Activated naive CD8-positive, alpha-beta T cell treated with anti-CD3 and anti-CD28 coated beads for 36 hours (primary cell): ENCODE data around the gene LOXL3. TPM values are rescaled to one million over a fixed set of nuclear protein-coding genes. Genes with fewer than 3 reads are reported as not detected.

Source experiments
- DNase-seq: peaks from one replicate; pipeline ENCODE4 v3.0.0; 2021
- H3K27ac Mint-ChIP-seq: one replicate; pipeline ENCODE4 v1.8.0; 2022; ENCODE audit warnings: mild to moderate bottlenecking, moderate library complexity, mixed read lengths
- H3K27me3 Mint-ChIP-seq: one replicate; pipeline ENCODE4 v1.8.0; 2022; ENCODE audit warnings: mild to moderate bottlenecking, mixed read lengths
- H3K36me3 Mint-ChIP-seq: one replicate; pipeline ENCODE4 v1.8.0; 2021; ENCODE audit warnings: mild to moderate bottlenecking, mixed read lengths
- H3K4me1 Mint-ChIP-seq: one replicate; pipeline ENCODE4 v1.8.0; 2021; ENCODE audit warnings: mixed read lengths
- H3K4me3 Mint-ChIP-seq: one replicate; pipeline ENCODE4 v1.8.0; 2022; ENCODE audit warnings: mild to moderate bottlenecking, moderate library complexity, mixed read lengths
- H3K9me3 Mint-ChIP-seq: one replicate; pipeline ENCODE4 v1.8.0; 2022; ENCODE audit warnings: mixed read lengths
- total RNA-seq, 2 experiments: library from RNA; stranded (reverse); gene quantifications; one replicate each; pipeline ENCODE4 v1.2.3, GENCODE V29; 2021

LOXL3 gene
- total RNA-seq, 2 experiments from 2014 or later = 1.9 to 2.7 TPM

GRCh38 chr2:74560591-74560990, 6.8 kb upstream of the LOXL3 start:
- peaks cover 35% of the 10 kb centered on the region for H3K27me3 Mint-ChIP-seq

DNA sequence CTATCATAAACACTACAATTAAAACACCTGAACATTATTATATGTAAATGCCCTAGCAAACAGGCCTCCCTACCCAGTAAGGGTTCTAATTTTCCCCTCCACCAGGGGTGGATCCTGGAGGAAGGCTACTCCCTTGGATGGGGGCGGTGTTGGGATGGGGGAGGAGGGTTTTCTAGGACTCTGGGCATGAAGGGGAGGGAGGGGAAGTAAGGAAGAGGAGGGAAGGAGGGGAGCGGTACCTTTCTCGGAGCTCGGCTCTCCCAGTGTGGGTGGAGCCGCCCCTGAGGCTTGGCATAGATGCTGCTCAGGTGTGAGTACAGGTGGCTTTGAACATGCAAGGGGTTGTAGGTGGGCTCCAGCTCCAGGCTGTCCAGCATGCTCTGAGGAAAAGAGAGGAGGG, 6.2 kb upstream of the LOXL3 start:
- Mint-ChIP-seq H3K9me3 (no peaks in the 10 kb centered on the region), H3K27ac (no peak overlapping the region), H3K27me3 (peaks cover 35% of the 10 kb centered on the region), H3K4me1 (peaks cover 15% of the 10 kb centered on the region), H3K4me3 (no peak overlapping the region), H3K36me3 (peaks cover 4% of the 10 kb centered on the region)
- no peak for DNase-seq

More at GRCh38 chr2:74560591-74560990, 6.8 kb upstream of the LOXL3 start:
- Mint-ChIP-seq H3K9me3 (no peaks in the 10 kb centered on the region), H3K36me3 (peaks cover 4% of the 10 kb centered on the region), H3K27ac (no peak overlapping the region), H3K4me3 (no peak overlapping the region), H3K4me1 (peaks cover 15% of the 10 kb centered on the region)
- DNase-seq = no peak

DNA sequence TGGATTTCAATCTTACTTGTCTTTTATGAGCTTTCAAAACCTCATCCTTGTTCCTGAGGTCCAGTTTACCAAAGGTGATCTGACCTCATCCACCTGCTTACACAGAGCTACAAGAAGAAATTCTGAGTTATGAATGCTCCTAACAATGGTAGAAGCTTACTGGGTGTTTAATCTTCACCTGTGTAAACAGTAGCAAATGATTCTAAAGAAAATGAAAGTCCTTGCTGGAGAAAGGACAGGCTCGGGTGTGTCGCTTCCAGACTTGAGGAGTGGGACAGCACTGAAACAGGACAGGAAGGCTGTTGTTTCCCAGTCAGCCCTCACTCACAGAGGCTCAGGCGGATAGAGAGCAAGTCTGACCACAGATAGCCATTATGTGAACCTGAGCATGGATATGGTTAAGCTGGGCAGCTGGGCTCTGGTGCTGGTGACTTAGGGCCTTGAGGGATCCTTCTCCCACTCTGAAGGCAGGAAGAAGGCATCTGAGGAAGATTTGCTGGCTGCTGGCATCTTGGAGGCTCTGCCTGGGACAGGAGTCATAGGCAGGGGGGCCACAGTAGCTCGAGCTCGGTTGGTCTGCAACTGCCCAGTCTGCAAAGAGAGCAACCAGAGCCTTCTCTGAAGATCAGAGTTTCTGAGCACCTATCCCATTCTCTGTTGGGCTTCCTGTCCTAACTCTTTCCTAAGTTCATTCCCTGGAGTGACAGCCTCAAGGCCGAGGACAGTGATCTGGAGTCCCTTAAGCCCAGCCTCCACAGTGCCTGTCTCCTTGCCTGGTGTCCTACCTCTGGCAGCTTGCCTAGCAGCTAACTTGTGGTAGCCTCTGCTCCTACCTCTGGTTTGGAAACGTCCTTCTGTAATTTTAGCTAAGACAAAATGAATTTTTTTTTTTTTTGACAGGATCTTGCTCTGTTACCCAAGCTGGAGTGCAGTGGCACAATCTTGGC, 4.8 kb upstream of the LOXL3 start:
- no peak for DNase-seq
- Mint-ChIP-seq H3K4me3 (no peak overlapping the region), H3K36me3 (peaks cover 4% of the 10 kb centered on the region), H3K27ac (no peak overlapping the region), H3K9me3 (no peaks in the 10 kb centered on the region), H3K4me1 (peaks cover 13% of the 10 kb centered on the region), H3K27me3 (peaks cover 35% of the 10 kb centered on the region)

DNA sequence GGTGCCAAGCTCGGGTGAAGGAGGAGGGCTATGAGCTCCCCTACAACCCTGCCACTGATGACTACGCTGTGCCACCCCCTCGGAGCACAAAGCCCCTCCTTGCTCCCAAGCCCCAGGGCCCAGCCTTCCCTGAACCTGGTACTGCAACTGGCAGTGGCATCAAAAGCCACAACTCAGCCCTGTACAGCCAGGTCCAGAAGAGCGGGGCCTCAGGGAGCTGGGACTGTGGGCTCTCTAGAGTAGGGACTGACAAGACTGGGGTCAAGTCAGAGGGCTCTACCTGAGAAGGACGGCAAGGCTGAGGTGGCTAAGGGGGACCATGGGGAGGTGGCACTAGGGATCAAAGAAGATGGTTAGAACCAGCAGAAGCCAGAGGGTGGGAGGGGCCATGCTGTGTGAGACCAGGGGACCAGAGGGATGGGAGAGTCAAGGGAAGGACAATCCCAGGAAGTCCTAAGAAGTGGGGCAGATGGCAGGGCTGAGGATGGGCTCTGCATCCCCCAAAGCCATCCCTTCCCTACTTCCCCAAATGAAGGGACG, 3.2 kb upstream of the LOXL3 start:
- H3K9me3 Mint-ChIP-seq = no peaks in the 10 kb centered on the region
- DNase-seq = no peak
- H3K27me3 Mint-ChIP-seq = peaks cover 27% of the 10 kb centered on the region
- no peak overlapping the region for H3K27ac Mint-ChIP-seq
- H3K4me1 Mint-ChIP-seq = peaks cover 10% of the 10 kb centered on the region
- no peak overlapping the region for H3K4me3 Mint-ChIP-seq
- peaks cover 4% of the 10 kb centered on the region for H3K36me3 Mint-ChIP-seq

- peaks cover 10% of the 10 kb centered on the region for H3K4me1 Mint-ChIP-seq
- peaks cover 25% of the 10 kb centered on the region for H3K27me3 Mint-ChIP-seq
- H3K36me3 Mint-ChIP-seq = peaks cover 4% of the 10 kb centered on the region
These were observed 2.4 kb upstream of the LOXL3 start for GRCh38 chr2:74556159-74556558.

GRCh38 chr2:74555610-74556103, 1.9 kb upstream of the LOXL3 start:
- no peak for DNase-seq
- Mint-ChIP-seq H3K4me1 (peaks cover 10% of the 10 kb centered on the region), H3K36me3 (peaks cover 4% of the 10 kb centered on the region), H3K4me3 (peak overlapping the region; percentile 94), H3K9me3 (no peaks in the 10 kb centered on the region), H3K27me3 (peaks cover 26% of the 10 kb centered on the region), H3K27ac (peak overlapping the region; percentile 87)

More at GRCh38 chr2:74556159-74556558, 2.4 kb upstream of the LOXL3 start:
- Mint-ChIP-seq H3K27ac (no peak overlapping the region), H3K9me3 (no peaks in the 10 kb centered on the region), H3K4me3 (peak overlapping the region; percentile 27)
- DNase-seq = no peak

DNA sequence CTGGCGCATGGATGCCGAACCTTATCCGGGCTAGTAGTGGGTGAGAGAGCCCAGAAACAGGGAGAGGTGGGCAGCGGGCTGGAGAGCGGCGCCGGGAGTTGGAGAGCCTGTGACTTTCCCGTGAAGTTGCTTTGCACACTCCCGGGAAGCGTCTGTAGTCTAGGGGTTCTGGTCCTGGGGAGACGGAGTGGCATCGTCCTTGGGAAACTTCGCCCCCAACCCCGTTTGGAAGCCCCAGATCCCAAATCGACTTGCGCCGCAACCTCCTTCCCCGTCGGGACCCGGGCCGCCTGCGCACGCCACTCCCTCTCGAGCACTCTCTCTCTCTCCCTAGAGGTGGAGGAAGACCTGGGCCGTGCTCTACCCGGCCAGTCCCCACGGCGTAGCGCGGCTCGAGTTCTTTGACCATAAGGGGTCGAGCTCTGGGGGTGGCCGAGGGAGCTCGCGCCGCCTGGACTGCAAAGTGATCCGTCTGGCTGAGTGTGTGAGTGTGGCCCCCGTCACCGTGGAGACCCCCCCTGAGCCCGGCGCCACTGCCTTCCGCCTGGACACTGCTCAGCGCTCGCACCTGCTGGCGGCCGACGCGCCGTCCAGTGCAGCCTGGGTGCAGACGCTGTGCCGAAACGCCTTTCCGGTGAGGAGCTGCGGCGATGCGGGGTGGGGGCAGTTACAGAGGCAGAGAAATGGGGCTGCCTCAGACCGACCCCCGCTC, 1.2 kb upstream of the LOXL3 start:
- H3K36me3 Mint-ChIP-seq = peaks cover 4% of the 10 kb centered on the region
- H3K27ac Mint-ChIP-seq = peak overlapping the region; percentile 87
- peaks cover 26% of the 10 kb centered on the region for H3K27me3 Mint-ChIP-seq

DNA sequence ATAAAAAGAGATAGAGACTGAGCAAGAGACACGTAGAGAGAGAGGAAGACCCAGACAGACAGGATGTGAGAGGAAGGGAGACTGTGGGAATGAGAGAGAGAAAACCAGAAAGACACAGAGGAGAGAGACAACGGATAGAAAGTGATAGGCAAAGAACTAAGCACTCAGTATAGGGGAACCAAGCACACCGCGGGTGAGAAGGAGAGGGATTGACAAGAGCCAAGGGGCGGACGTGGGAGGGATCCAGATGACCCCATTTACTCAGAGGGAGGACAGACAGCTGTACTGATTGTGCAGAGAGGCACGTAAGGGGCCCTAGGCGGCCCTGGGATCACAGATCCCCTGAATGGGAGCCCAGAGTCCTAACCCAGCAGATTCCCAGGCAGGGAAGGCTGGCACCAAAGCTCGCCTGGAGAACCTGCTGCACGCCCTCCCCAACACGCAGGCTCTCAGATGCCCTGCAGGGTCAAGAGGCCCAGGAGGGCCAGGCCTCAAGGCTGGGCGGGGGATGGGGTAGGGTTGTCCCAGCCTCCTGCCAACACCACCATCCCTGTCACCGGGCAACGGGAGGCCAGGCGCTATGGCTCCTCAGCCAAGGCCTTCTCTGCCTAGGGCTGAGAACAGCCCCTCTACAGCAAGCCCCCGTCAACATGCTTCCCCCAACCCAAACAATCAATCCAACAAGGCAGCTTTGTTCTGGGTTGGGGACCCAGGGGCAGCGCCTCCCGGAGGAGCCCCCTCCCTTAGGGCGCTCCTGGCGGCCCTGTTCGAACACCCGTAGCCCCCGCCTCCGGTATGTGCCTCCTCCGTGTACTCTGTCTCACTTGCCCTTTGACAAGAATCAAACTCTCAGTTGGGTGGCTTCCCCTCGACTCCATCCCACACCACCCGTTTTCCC, 579 bp downstream of the LOXL3 start:
- Mint-ChIP-seq H3K36me3 (peaks cover 4% of the 10 kb centered on the region), H3K4me3 (peak overlapping the region; percentile 53)
- no peak for DNase-seq

More for the DNA sequence above, 1.2 kb upstream of the LOXL3 start:
- Mint-ChIP-seq H3K4me1 (peaks cover 5% of the 10 kb centered on the region), H3K9me3 (no peaks in the 10 kb centered on the region), H3K4me3 (peak overlapping the region; percentile 94)
- DNase-seq = peak; percentile 54

GRCh38 chr2:74551942-74552913, 1.5 kb downstream of the LOXL3 start:
- peaks cover 12% of the 10 kb centered on the region for H3K4me1 Mint-ChIP-seq
- H3K4me3 Mint-ChIP-seq = no peak overlapping the region
- H3K27me3 Mint-ChIP-seq = peaks cover 47% of the 10 kb centered on the region
- no peak overlapping the region for H3K27ac Mint-ChIP-seq
- peaks cover 4% of the 10 kb centered on the region for H3K36me3 Mint-ChIP-seq
- no peak for DNase-seq
- H3K9me3 Mint-ChIP-seq = no peaks in the 10 kb centered on the region

More for the DNA sequence above, 579 bp downstream of the LOXL3 start:
- H3K27ac Mint-ChIP-seq = peak overlapping the region; percentile 14
- H3K9me3 Mint-ChIP-seq = no peaks in the 10 kb centered on the region
- peaks cover 38% of the 10 kb centered on the region for H3K27me3 Mint-ChIP-seq
- peaks cover 12% of the 10 kb centered on the region for H3K4me1 Mint-ChIP-seq

GRCh38 chr2:74551530-74551929, 2.2 kb downstream of the LOXL3 start:
- peaks cover 12% of the 10 kb centered on the region for H3K4me1 Mint-ChIP-seq
- H3K9me3 Mint-ChIP-seq = no peaks in the 10 kb centered on the region
- no peak overlapping the region for H3K4me3 Mint-ChIP-seq
- no peak overlapping the region for H3K27ac Mint-ChIP-seq
- H3K36me3 Mint-ChIP-seq = peaks cover 4% of the 10 kb centered on the region
- H3K27me3 Mint-ChIP-seq = peaks cover 49% of the 10 kb centered on the region
- DNase-seq = no peak

DNA sequence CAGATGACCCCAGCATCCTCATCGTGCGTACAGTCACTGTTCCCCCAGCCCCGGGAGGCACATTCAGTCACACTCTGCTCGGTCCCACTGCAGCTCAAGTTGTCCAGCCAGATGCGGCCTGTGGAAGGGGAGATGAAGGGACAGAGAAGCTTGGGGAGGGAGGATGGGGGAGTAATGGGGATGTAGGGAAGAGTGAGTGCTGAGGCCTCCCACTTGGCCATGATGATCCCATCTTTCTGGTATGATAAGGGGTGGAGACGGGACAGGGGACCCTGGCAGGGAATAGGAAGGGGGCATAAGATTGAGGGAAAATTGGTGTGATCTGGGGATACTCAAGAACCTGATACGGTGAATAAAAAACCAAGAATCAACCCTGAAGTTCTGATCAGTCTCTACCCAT, 3.5 kb downstream of the LOXL3 start:
- peaks cover 59% of the 10 kb centered on the region for H3K27me3 Mint-ChIP-seq
- no peak for DNase-seq
- H3K9me3 Mint-ChIP-seq = no peaks in the 10 kb centered on the region
- H3K4me1 Mint-ChIP-seq = peaks cover 6% of the 10 kb centered on the region
- H3K36me3 Mint-ChIP-seq = no peaks in the 10 kb centered on the region
- no peak overlapping the region for H3K4me3 Mint-ChIP-seq
- H3K27ac Mint-ChIP-seq = no peak overlapping the region

GRCh38 chr2:74548900-74549826, 4.6 kb downstream of the LOXL3 start:
- peak overlapping the region; percentile 7 for H3K27ac Mint-ChIP-seq
- peaks cover 6% of the 10 kb centered on the region for H3K4me1 Mint-ChIP-seq
- no peaks in the 10 kb centered on the region for H3K9me3 Mint-ChIP-seq

More at GRCh38 chr2:74548900-74549826, 4.6 kb downstream of the LOXL3 start:
- H3K4me3 Mint-ChIP-seq = peak overlapping the region; percentile 69
- H3K27me3 Mint-ChIP-seq = peaks cover 65% of the 10 kb centered on the region
- H3K36me3 Mint-ChIP-seq = no peaks in the 10 kb centered on the region
- peak; percentile 52 for DNase-seq
